Measurements from ENCODE around the gene DCUN1D1.

DNA sequence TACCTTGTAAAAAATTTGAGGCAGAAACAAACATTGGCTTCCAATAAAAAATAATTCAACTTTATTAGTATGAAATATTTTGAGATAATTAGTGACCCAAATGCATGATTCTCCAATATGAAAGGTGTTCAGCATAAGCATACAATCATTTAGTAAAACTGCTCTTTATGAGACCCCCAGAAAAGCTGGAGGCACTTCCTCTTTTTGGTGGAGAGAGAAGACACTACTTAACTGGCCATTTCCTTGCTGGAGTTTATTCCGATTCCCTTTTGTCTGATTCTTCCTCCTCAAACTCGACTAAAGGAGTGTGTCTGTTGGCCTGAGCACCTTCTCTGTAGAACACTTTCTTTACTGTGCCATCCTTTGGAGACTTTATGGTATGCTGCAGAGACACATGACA, 34.8 kb upstream of the DCUN1D1 start:
- TF ChIP-seq TARDBP (IDR thresholded peaks at IDR 0.05) (no peak), FOXM1 (IDR thresholded peaks at IDR 0.05; ENCODE audit: borderline replicate concordance) (no peak), HDGF (IDR thresholded peaks at IDR 0.05; ENCODE audit: borderline replicate concordance) (no peak)
